Chondrocyte (in vitro differentiated cells): ENCODE measurements around the gene FOSB. TPM values are rescaled to one million over a fixed set of nuclear protein-coding genes. Genes with fewer than 3 reads are reported as not detected.

Source experiments
- DNase-seq: peaks from one replicate; pipeline ENCODE4 v3.0.0; 2021; ENCODE audit warnings: mixed read lengths, low spot score
- H3K27ac Mint-ChIP-seq: one replicate; pipeline ENCODE4 v1.8.0; 2021; ENCODE audit warnings: mild to moderate bottlenecking, moderate library complexity, mixed read lengths; ENCODE audit not compliant: unreplicated experiment
- H3K27me3 Mint-ChIP-seq: 2 replicates; pipeline ENCODE4 v1.8.0; 2021; ENCODE audit warnings: low read depth, mixed read lengths
- H3K36me3 Mint-ChIP-seq: 2 replicates; pipeline ENCODE4 v1.8.0; 2021; ENCODE audit warnings: low read depth, mixed read lengths
- H3K4me1 Mint-ChIP-seq: 2 replicates; pipeline ENCODE4 v1.8.0; 2021; ENCODE audit warnings: low read depth, mild to moderate bottlenecking, mixed read lengths
- H3K4me3 Mint-ChIP-seq: one replicate; pipeline ENCODE4 v1.8.0; 2021; ENCODE audit warnings: mild to moderate bottlenecking, moderate library complexity, mixed read lengths; ENCODE audit not compliant: unreplicated experiment
- H3K9me3 Mint-ChIP-seq: 2 replicates; pipeline ENCODE4 v1.8.0; 2021; ENCODE audit warnings: low read depth, mixed read lengths
- CTCF ChIP-seq: fragments of 200-600 bp; sonication (generic); IDR thresholded peaks from 2 replicates; pipeline ENCODE4 v1.5.0; 2021; ENCODE audit warnings: antibody characterized with exemption, mild to moderate bottlenecking, moderate library complexity
- total RNA-seq: library from RNA; stranded (reverse); gene quantifications from 3 replicates; pipeline ENCODE4 v1.2.1, GENCODE V29; 2021

The FOSB gene
- total RNA-seq, 1 donor from 2014 or later = 43.8 TPM

DNA sequence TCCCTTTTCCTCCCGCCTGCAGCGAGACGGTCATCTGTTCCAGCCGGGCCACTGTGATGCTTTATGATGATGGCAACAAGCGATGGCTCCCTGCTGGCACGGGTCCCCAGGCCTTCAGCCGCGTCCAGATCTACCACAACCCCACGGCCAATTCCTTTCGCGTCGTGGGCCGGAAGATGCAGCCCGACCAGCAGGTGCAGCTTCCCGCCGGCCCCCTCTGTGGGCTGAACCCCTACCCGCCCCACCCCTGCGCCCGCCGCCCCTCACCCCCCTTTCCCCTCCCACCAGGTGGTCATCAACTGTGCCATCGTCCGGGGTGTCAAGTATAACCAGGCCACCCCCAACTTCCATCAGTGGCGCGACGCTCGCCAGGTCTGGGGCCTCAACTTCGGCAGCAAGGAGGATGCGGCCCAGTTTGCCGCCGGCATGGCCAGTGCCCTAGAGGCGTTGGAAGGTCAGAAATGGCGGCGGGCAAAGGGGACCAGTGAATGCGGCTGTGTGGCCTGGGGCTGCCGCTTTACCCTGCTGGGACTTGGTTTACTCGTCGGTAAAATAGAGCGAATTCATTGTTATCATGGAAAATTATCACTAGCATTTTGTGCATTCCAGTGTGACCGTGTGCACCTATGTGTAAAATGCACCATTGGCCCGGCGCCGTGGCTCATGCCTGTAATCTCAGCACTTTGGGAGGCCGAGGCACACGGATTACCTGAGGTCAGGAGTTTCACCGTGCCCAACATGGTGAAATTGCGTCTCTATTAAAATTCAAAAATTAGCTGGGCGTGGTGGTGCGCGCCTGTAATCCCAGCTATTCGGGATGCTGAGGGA, 50.1 kb downstream of the FOSB start:
- peaks cover 21% of the 10 kb centered on the region for H3K4me1 Mint-ChIP-seq
- TF ChIP-seq CTCF = no peak
- DNase-seq = no peak
- no peaks in the 10 kb centered on the region for H3K27me3 Mint-ChIP-seq
- peak overlapping the region; percentile 60 for H3K27ac Mint-ChIP-seq
- H3K4me3 Mint-ChIP-seq = no peak overlapping the region
- peaks cover 17% of the 10 kb centered on the region for H3K36me3 Mint-ChIP-seq
- no peaks in the 10 kb centered on the region for H3K9me3 Mint-ChIP-seq

GRCh38 chr19:45518469-45518826, 50.7 kb downstream of the FOSB start:
- H3K36me3 Mint-ChIP-seq = peaks cover 16% of the 10 kb centered on the region
- H3K27ac Mint-ChIP-seq = peak overlapping the region; percentile 22
- no peak overlapping the region for H3K4me3 Mint-ChIP-seq
- peaks cover 18% of the 10 kb centered on the region for H3K4me1 Mint-ChIP-seq
- no peak for DNase-seq
- H3K27me3 Mint-ChIP-seq = no peaks in the 10 kb centered on the region
- no peak for TF ChIP-seq CTCF
- H3K9me3 Mint-ChIP-seq = no peaks in the 10 kb centered on the region

DNA sequence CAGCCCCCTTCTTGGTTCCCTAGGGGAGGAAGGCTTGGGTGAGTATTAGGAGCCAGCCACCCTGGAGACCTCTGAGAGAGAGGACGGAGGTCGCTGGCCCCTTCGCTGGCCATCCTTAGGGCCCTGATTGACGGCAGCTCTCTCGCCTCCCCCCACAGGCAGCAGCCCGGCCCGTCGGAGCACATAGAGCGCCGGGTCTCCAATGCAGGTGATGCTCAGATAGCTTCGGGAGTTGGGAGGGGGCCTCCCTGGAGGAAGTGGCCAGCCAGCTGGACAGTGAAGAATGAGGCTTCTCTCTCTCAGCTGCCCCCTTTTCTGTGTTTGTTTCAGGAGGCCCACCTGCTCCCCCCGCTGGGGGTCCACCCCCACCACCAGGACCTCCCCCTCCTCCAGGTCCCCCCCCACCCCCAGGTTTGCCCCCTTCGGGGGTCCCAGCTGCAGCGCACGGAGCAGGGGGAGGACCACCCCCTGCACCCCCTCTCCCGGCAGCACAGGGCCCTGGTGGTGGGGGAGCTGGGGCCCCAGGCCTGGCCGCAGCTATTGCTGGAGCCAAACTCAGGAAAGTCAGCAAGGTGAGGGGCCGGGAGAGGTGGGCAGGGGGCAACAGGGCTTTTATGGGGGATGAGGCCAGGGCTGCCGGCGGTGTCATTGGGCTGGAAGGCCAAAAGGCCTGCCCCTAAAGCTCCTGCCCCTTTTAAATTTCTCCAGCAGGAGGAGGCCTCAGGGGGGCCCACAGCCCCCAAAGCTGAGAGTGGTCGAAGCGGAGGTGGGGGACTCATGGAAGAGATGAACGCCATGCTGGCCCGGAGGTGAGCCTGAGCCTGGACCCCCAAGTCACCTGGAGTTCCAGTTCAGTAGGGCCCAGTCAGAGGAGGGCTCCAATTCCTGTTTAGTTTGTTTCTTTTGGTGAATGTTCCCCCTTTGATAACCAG, 54.5 kb downstream of the FOSB start:
- Mint-ChIP-seq H3K27ac (no peak overlapping the region), H3K9me3 (no peaks in the 10 kb centered on the region), H3K27me3 (no peaks in the 10 kb centered on the region), H3K4me1 (peaks cover 6% of the 10 kb centered on the region), H3K36me3 (peaks cover 31% of the 10 kb centered on the region), H3K4me3 (no peak overlapping the region)
- no peak for DNase-seq
- TF ChIP-seq CTCF = no peak

DNA sequence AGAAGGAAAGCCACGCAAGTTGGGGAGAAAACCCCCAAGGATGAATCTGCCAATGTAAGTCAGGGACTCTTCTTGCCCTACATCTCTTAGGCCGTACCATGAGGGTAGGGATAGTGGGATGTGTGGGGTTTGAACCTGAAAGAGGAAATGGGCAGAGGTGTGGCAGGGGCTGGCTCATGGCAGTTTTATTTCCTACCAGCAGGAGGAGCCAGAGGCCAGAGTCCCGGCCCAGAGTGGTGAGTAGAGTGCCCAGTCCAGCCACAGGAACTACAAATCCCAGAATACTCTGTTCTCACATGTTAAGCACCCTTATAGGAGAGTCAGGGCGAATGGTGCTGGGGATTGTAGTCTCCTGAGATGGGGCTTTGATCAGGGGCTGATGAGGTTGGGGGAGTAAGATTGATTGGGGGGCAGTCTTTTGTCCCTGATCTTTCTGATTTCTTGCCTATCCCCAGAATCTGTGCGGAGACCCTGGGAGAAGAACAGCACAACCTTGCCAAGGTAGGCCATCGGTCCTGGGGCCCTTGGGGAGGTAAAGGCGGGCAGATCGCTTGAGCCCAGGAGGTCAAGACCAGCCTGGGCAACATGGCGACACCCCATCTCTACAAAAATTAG, 56.0 kb downstream of the FOSB start:
- H3K4me1 Mint-ChIP-seq = peaks cover 9% of the 10 kb centered on the region
- no peaks in the 10 kb centered on the region for H3K27me3 Mint-ChIP-seq
- H3K9me3 Mint-ChIP-seq = no peaks in the 10 kb centered on the region
- H3K36me3 Mint-ChIP-seq = peaks cover 35% of the 10 kb centered on the region
- DNase-seq = no peak
- TF ChIP-seq CTCF = peak; percentile 89
- H3K27ac Mint-ChIP-seq = peak overlapping the region; percentile 54
- H3K4me3 Mint-ChIP-seq = no peak overlapping the region

DNA sequence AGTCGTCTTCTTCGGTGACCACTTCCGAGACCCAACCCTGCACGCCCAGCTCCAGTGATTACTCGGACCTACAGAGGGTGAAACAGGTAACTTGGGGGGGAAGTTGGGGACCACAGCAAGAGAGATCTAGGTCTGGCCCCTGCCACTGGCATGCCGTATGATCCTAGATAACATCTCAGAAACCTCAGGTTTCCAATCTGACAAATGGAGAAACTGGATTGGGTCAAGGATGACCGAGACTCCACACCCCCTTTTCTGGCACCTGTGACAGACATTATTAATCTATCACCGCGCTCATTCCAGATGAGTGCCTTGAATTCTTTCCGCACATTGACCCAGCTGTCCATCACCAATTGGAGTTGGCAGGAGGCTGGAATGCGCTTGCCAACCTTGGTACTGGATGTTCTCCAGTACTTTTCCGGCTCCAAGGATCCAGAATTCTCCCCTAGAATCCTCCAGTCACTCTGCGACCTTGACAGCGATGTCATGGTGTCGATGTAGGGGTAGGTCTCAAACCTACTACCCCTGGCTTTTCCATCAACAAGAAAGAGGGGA, 56.9 kb downstream of the FOSB start:
- no peaks in the 10 kb centered on the region for H3K27me3 Mint-ChIP-seq
- H3K27ac Mint-ChIP-seq = no peak overlapping the region
- H3K9me3 Mint-ChIP-seq = no peaks in the 10 kb centered on the region
- H3K36me3 Mint-ChIP-seq = peaks cover 35% of the 10 kb centered on the region
- H3K4me3 Mint-ChIP-seq = no peak overlapping the region
- no peak for TF ChIP-seq CTCF
- peaks cover 9% of the 10 kb centered on the region for H3K4me1 Mint-ChIP-seq
- DNase-seq = no peak
